Left lung (tissue), 10 donors: ENCODE measurements around the gene PALLD. TPM values are rescaled to one million over a fixed set of nuclear protein-coding genes. Genes with fewer than 3 reads are reported as not detected.

Source experiments
- ATAC-seq: fragments of 200-7000 bp; cut with Tn5 transposase; one replicate; pipeline ENCODE4 v1.9.1; 2020; ENCODE audit warnings: moderate library complexity
- DNase-seq, 4 donors: peaks; one replicate each; pipeline ENCODE4 v3.0.0-alpha.2; 2013 to 2020
- H3K27ac ChIP-seq, 2 donors: fragments of 200-600 bp; sonication (generic) in 1 of 2; one replicate each; pipeline versions ENCODE4 v1.5.0 to v1.8.0; 2020 to 2021
- H3K27me3 ChIP-seq, 2 donors: fragments of 200-600 bp; sonication (generic) in 1 of 2; one replicate each; pipeline versions ENCODE4 v1.5.0 to v1.8.0; 2020 to 2021
- H3K36me3 ChIP-seq, 2 donors: fragments of 200-600 bp; sonication (generic) in 1 of 2; one replicate each; pipeline versions ENCODE4 v1.5.0 to v1.8.0; 2020 to 2021
- H3K4me1 ChIP-seq, 2 donors: fragments of 200-600 bp; one replicate each; pipeline ENCODE4 v1.8.0; 2021
- H3K4me3 ChIP-seq, 2 donors: fragments of 200-600 bp; sonication (generic) in 1 of 2; one replicate each; pipeline versions ENCODE4 v1.5.0 to v1.8.0; 2020 to 2021; ENCODE audit warnings: mild to moderate bottlenecking in 1 of 2
- H3K9me3 ChIP-seq, 2 donors: fragments of 200-600 bp; sonication (generic) in 1 of 2; one replicate each; pipeline versions ENCODE4 v1.5.0 to v1.8.0; 2020 to 2021
- intact Hi-C, 2 donors: fragments of 100-400 bp; cut with DNase I; formaldehyde crosslinking; loops; one replicate each; pipeline versions ENCODE4 v1.11.2 to v1.14.2; 2022
- polyA plus RNA-seq, 6 donors: library from polyadenylated mRNA; unstranded; fragments of 120-200 nt; gene quantifications; one replicate each; pipeline ENCODE4 v1.2.1, GENCODE V29; 2013; ENCODE audit not compliant: insufficient read length in 6 of 6
- total RNA-seq, 2 donors: library from RNA; stranded (reverse); fragmentation: NEBNext Ultra II Directional; extraction: Animal tissue kit (Norgen Biotek cat#: 25700); gene quantifications; one replicate each; pipeline ENCODE4 v1.2.1, GENCODE V29; 2021
- TF ChIP-seq, protein P1 (sequence below), 2 donors: fragments of 200-600 bp; sonication (generic) in 1 of 2; IDR thresholded peaks; one replicate each; pipeline versions ENCODE4 v1.5.0 to v1.8.0; 2021; ENCODE audit warnings: antibody characterized with exemption in 2 of 2
- donor health status: DM: no; HTN: yes; CAD: no.
- donor health status: DM: no; HTN: no; CAD: no.

PALLD gene
- total and polyA plus RNA-seq, 8 donors = 67.5 to 194 (median 80.4) TPM

DNA sequence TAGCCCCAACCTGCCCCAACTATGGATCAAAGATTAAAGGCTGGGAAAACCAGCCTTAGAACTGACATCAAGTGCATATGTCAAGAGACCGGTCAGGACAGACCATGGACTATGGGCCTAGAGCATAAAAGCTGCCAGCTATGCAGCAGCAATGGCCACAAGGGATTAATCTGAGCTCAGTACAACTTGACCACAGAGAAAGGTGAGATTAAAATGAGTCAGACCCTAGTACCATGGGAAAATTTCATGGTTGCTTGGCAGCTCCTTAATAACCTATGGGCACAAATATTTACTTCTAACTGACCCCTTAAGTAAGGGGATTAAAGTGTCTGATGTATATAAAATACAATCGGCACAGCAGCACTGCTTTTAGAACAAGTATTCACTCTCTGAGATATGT is 458.8 kb downstream of the PALLD start:
- DNase-seq = no peak
- Histone ChIP-seq H3K4me1 (no peaks in the 10 kb centered on the region), H3K27me3 (no peaks in the 10 kb centered on the region), H3K4me3 (no peak overlapping the region), H3K27ac (no peak overlapping the region), H3K36me3 (no peaks in the 10 kb centered on the region), H3K9me3 (no peaks in the 10 kb centered on the region)
- no peak for ATAC-seq
- intact Hi-C loops = no loop called here
- TF ChIP-seq, protein P1, sequence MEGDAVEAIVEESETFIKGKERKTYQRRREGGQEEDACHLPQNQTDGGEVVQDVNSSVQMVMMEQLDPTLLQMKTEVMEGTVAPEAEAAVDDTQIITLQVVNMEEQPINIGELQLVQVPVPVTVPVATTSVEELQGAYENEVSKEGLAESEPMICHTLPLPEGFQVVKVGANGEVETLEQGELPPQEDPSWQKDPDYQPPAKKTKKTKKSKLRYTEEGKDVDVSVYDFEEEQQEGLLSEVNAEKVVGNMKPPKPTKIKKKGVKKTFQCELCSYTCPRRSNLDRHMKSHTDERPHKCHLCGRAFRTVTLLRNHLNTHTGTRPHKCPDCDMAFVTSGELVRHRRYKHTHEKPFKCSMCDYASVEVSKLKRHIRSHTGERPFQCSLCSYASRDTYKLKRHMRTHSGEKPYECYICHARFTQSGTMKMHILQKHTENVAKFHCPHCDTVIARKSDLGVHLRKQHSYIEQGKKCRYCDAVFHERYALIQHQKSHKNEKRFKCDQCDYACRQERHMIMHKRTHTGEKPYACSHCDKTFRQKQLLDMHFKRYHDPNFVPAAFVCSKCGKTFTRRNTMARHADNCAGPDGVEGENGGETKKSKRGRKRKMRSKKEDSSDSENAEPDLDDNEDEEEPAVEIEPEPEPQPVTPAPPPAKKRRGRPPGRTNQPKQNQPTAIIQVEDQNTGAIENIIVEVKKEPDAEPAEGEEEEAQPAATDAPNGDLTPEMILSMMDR (IDR thresholded peaks at IDR 0.05) = no peak

DNA sequence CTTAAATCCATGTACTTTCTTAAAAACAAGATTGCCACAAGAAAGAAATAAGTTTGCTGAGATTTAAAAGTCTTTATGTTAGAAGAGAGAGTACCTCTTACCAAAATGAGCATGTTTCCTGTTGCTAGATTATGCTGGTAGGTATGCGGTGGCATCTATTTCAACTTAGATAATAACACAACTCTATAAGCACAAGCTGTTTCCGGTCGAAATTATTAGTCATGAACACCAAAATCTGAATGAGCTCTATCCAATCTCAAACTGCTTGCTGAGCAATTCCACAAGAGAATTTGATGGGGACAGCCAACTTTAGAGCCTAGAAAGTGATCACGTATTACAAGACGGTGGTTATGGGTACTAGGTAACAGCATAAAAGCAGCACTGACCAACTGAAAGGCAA is 463.9 kb downstream of the PALLD start:
- Histone ChIP-seq H3K27me3 (no peaks in the 10 kb centered on the region), H3K4me3 (no peak overlapping the region), H3K4me1 (no peaks in the 10 kb centered on the region), H3K9me3 (peaks cover 0 to 2% of the 10 kb centered on the region in 2 donors), H3K27ac (no peak overlapping the region), H3K36me3 (no peaks in the 10 kb centered on the region)
- intact Hi-C loops = no loop called here
- ATAC-seq (no peak), DNase-seq (no peak)
- TF ChIP-seq, protein P1 (IDR thresholded peaks at IDR 0.05) = no peak

GRCh38 chr4:168972596-168972995 is 475.7 kb downstream of the PALLD start:
- intact Hi-C loops = no loop called here

More at GRCh38 chr4:168972596-168972995, 475.7 kb downstream of the PALLD start:
- Histone ChIP-seq H3K36me3 (peaks cover 0 to 24% of the 10 kb centered on the region in 2 donors), H3K27me3 (no peaks in the 10 kb centered on the region), H3K4me3 (no peak overlapping the region), H3K4me1 (no peaks in the 10 kb centered on the region), H3K9me3 (peaks cover 0 to 31% of the 10 kb centered on the region in 2 donors), H3K27ac (no peak overlapping the region)
- no peak for DNase-seq
- ATAC-seq = no peak
- TF ChIP-seq, protein P1 (IDR thresholded peaks at IDR 0.05) = no peak

Other genes starting within 250 kb of the PALLD start
- 10 to 100 TPM; 28.0 to 32.4 TPM for gene DDX60, start 178.3 kb upstream of the PALLD start, total RNA-seq
- gene DDX60, start 178.3 kb upstream of the PALLD start, polyA plus RNA-seq = 10 to 100 TPM; 19.0 to 23.7 (median 21.3) TPM
- gene DDX60L, start 16.6 kb upstream of the PALLD start, total RNA-seq = 10 to 100 TPM; 23.1 to 44.7 TPM
- gene DDX60L, start 16.6 kb upstream of the PALLD start, polyA plus RNA-seq = 10 to 100 TPM; 14.3 to 20.0 (median 16.1) TPM